GM21529 (cell line): ENCODE measurements around the gene WFDC5.

Experiments used
- ATAC-seq: cut with Tn5 transposase; IDR thresholded peaks from one replicate; pipeline ENCODE4 v1.9.1; 2021; ENCODE audit not compliant: unreplicated experiment

WFDC5 gene

DNA sequence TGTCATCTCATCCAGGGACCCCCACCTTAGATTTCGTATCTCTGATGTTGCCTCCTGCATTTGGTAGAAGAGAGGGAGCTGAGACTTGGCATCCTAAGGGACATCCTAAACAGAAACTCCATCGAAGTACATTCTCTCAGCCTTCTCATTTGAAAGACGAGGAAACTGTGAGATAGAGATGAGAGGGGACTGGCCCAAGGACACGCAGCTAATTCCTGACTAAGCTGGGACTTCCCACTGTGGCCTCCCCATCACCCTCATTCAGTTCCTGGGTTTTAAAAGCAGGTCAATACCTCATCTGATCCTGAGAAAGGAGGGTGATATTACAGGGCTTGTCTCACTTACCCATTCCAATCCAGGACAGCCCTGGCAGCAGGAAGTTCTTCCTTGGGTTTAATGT, 855 bp upstream of the WFDC5 start:
- no peak for ATAC-seq

DNA sequence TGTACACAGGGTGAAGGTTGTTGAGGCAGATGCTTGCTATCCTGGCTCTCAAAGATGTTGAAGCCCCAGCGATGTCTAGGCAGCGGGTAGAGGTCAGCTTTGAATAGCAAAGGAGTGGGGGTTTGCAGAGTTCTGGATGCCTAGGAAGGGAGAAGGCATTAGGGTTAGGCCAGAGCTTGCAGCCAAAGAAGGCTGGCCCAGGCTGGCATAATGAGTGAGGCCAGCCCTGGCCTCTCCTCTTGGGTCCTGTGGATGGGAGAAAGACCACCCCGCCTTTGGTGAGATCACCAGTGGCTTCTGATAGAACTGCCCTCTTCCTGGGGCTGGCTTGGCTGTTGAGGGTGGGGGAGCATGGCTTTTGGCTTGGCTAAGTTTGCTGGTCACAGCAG, 406 bp upstream of the WFDC5 start:
- no peak for ATAC-seq

DNA sequence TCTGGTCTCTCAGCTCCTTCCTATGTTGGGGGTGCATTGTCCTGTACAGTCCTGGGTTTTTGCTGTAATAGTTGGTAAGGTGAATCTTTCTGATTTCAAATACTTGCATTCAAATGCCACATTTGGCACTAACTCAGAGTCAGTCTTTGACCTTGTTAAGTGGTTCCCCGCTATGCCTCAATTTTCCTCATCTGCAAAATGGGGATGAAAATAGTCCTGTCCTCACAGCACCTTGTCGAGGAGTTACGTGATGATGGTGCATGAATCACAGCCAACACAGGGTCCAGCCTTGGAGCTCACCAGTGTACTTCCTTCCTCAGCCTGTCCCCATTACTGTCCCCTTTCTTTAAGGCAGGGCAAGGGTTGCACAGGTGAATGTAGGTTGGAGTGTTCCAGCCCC, 1.1 kb downstream of the WFDC5 start:
- no peak for ATAC-seq

DNA sequence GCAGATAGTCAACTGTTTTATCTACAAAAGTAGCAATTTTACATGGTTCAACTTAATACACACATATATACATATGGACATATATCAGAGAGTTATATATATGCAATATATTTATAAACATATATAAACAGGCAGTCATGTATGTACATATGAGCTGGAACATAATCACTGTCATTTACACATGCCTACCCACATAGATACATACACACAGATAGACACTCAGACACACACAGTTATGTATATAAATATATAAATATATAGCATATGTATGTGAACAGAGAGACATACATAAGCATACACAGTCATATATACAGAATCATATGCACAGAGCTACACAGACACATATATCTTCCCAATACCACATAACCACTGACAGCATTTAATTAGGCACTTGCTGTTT, 2.2 kb downstream of the WFDC5 start:
- ATAC-seq = no peak

DNA sequence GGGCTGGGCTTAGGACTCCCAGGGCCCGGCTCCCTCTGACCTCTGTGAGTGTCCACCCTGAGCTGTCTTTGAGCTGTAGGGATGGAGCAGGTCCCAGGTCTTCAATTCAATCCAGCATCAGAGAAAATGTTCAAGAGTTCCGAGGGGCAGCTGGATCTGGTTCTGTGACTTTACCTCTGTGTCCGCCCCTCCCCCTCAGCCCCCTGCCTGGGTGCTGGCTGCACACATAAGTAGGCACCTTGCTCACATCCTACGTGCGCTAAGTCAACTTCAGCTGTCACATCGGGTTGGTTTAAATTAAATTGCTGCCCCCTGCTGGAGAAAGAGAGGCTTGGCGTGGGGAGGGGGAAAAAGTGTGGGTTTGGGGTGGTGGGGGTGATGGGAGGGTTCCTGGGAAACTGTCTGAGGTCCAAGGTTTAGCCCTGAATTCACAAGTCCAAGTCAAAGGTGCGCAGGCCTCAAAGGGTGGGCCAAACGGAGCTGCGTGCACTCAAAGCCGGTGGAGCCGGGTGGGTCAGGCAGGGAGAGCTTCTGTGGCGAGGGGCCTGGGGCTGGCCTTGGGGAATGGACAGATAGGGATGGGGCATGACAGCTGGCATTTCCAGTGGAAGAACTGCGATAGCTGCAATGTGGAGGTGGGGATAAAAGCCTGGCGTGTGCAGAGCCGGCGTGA, 3.0 kb downstream of the WFDC5 start:
- no peak for ATAC-seq

DNA sequence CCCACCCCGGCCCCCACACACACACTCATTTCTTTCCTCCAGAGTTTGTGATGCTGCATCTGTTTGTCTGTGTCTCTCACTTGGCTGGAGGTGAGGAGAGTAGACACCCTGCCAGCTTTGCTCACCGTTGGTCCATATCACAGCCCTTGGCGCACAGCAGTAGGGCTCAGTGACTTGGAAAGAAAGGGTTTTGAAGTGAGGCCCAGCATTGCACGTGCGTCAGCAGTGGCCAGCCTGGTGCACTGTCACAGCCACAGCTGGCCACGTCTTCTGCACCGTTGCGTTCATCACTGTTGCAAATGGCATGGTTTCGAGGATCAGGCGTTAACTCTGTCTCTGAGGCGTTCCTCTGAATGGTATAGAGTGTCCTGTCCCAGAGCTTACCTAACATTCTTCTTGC, 3.7 kb downstream of the WFDC5 start:
- ATAC-seq = no peak

DNA sequence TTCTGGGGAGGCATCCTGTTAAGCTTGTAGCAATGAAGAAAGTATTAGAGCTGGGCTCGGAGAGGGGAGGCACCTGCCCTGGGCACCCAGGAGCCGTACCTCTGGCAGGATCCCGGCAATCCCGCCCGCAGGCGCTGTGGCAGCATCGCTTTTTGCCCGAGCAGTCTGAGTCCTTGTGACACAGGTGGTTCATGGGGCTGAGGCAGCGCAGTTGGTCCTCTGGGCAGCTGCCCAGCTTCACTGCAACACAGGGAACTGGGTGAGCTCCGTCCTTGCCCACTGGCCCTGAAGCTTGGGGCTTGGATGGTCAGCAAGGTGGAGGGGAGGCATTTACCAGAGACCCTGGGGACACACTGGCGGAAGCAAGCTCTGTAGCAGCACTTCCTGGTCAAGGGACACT, 4.7 kb downstream of the WFDC5 start:
- ATAC-seq = no peak

DNA sequence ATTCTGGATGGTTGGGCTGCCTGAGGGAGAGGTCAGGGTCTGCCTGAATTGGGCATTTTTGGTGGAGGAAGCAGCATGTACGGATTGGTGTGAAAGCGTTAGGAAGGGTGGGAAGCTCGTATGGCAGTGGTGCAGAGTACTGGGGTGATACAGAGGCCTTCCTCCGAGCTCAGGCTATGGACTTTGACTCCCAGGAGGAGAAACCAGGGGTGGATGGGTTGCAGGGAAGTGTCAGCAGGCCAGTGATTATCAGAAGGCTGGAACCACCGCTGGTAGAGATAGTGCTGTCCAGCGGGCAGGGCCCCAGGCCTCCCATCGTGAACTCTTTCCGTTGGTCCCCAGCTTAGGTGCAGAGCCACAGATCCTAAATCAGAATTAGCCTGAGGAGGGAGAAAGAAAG, 5.3 kb downstream of the WFDC5 start:
- ATAC-seq = no peak

DNA sequence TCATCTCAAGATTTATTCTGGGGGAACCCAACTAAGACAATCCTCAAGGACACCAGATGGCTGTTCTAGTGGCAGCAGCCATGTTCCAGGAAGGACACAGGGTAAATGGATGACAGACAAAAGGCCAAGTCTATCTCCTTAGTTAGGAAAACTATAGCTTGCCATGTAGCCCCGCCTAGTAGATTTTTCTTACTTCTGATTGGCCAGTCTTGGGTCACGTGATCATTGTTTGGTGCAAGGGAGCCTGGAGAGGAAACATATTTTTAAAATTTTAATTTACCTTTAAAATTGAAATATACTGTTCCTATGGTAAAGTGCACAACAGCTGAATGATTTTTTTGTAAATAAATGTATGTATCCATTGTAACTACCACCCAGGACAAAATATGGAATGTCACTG, 9.7 kb downstream of the WFDC5 start:
- no peak for ATAC-seq

DNA sequence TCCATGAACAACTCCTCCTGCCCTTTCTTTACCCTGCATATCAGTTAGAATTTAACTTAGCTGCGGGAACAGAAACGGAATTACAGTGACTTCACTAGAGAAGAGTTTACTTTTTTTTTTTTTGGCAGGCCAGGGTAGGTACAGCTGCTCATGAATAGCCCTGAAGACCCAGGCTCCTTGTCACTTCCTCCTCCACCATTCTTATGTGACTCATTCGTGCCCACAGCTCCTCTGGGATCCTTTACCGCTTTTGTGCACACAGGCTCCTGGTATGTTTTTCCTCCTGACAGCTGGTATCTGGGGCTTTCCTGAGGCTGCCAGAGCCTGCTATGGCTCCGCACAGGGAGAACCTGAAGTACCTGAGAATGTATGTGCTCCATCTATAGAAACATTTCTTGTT, 10.2 kb downstream of the WFDC5 start:
- no peak for ATAC-seq

DNA sequence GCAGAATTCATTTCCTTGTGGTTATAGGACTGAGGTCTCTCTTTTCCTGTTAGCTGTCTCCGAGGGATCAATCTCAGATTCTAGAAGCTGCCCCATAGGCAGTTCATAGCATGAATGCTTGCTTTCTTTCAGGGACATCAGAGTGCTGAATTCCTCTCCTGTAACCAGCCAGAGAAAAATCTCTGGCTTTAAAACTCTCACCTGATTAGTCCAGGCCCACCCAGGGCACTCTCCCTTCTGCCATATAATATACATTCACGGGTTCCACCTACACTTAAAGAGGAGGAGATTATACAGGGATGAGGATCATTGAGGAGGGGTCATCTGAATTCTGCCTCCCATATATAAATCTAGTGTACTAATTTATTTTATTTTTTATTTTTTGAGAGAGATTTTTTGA, 11.9 kb downstream of the WFDC5 start:
- ATAC-seq = no peak

DNA sequence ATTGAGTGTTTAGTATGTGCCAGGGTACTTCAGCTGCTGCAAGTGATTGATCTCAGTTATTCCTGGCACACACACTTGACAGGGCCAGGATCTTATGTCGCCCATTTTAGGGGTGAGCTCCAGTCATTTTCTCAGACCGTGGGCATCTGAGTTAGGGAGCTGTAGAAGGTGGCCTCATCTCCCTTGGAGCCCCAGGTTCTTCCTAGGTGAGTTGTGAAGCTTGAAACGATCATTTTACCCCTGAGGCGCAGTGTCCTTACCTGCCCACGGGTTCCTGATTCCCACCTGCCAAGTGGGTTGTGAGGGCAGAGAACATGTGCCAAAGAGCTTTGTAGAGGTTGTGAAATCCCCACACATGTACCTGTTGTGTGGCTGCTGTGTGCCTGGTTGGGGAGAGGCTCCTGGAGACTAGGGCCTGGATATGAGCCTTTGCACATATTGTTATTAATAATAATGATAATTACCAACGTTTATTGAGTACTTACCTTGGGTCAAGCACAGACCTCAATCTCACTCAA, 13.6 kb downstream of the WFDC5 start:
- no peak for ATAC-seq

DNA sequence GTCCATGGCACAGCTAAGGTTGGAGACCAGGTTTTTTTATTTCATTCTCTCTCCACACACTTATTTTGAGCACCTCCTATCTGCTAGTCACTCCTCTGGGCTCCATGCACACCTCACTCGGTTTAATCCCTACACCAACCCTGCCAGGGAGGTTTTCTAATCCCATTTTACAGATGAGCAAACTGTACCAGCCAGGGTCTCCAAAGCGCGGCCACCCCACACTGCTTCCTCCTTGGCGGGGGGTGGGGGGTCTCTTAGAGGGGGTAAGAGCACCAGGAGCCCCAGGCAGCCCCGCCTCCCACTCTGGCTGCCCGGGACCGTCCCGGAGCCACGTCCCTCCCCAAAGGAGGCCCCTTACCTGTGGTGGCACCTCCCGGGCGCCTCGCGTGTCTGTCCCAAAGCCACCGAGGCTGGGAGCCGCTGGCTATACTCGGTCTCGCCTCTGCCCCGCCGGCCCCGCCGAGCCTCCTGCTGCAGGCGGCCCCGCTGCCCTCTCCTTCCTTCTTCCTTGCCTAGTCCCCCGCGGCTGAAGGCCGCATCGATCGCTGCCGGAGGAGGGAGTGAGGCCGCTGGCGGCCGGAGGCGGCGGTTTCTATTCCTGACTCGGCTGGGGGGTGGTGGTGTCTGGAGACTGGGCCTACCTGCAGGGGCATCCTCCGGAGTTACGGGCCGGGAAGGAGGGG, 14.3 kb downstream of the WFDC5 start, which contains the start of gene KCNS1:
KCNS1 (minus strand) TSS at position 565 of the 683 bp plus-strand sequence. CDS start 1,891 bp downstream, outside the sequence.
- no peak for ATAC-seq

DNA sequence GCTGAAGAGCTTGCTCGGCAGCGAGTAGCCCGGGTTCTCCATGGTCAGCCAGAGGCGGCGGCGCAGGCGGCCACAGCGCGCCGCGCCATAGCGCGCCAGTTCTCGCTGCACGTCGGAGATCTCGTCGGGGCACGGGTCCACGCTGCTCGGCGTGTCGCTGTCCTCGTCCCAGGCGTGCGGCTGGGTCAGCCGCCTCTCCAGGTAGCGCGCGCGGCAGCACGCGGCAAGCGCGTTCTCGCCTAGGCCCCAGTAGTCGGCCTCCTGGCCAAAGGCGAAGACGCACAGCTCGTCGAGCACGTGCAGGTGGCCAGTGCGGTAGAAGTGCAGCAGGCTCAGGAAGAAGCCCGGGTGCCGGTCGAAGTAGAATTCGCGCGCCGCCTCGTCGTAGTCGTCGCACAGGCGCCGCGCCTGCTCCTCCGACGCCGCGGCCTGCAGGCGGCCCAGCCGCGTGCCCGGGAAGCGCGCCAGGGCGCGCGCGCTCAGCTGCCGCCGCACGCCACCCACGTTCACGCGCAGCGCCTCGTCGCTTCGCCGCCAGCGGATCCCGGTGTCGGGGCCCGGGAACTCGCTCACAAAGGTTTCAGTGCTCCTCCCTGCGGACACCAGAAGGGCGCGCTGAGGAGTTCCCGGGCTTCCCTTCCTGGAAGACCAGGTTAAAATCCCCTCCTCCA, 16.7 kb downstream of the WFDC5 start:
- ATAC-seq = no peak

DNA sequence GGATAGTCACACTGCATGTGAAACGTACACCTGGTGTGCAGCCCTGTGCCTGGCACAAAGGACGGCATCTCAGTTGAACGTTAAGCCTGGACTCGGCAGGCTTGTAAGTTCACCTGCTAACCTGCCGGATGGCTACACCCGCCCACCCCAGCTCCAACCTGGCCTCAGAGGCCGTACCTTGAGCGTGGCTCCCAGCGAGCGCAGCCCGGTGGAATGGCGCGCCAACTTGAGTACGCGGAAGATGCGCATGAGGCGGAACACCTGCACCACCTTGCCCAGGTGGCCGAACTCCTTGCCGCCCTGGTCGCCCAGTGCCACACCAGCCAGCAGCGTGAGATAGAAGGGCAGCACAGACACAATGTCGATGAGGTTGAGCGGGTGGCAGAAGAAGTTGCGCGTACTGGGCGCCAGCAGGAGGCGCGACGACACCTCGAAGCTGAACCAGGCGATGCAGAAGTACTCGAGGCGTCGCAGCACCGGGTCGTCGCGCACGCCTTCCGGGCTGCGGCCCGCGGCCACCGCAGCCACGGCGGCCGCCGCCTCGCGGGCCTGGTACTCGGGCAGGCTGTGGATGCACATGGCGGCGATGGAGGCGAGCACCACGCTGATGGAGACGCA, 17.4 kb downstream of the WFDC5 start:
- ATAC-seq = no peak

DNA sequence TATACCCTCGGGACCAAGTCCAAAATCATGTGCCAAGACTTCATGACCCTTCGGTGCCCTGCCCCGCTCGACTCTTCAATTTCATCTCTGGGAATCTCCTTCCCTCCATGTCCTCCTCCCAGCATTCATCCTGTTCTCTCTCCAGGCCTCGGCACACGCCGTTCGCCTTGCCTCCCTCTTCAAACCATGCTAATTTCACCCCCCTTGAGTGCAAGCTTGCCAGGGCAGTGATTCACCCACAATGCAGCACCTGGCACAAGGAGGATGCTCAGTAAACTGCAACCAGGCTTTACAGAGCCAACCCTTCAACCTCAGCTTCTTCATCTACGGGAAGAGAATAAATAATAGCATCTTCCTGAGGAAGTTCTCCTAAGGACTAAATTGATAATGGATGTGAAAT, 18.2 kb downstream of the WFDC5 start:
- ATAC-seq = no peak

DNA sequence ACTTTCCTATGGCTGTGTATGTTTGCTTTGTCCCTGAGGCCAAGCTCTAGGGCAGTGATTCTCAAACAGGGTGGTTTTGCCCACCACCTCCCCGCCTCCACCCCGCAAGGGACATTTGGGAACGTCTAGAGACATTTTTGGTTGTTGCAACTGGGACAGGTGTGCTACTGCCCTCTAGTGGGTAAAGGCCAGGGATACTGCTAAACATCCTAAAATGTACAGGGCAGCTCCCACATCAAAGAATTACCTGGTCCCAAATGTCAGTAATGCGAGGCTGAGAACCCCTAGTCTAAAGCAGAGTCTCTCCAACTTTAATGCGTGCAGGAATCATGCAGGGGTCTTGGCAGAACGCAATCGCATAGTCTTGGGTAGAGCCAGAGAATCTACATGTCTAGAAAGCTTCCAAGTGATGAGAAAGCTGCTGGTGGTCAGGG, 19.2 kb downstream of the WFDC5 start:
- no peak for ATAC-seq

DNA sequence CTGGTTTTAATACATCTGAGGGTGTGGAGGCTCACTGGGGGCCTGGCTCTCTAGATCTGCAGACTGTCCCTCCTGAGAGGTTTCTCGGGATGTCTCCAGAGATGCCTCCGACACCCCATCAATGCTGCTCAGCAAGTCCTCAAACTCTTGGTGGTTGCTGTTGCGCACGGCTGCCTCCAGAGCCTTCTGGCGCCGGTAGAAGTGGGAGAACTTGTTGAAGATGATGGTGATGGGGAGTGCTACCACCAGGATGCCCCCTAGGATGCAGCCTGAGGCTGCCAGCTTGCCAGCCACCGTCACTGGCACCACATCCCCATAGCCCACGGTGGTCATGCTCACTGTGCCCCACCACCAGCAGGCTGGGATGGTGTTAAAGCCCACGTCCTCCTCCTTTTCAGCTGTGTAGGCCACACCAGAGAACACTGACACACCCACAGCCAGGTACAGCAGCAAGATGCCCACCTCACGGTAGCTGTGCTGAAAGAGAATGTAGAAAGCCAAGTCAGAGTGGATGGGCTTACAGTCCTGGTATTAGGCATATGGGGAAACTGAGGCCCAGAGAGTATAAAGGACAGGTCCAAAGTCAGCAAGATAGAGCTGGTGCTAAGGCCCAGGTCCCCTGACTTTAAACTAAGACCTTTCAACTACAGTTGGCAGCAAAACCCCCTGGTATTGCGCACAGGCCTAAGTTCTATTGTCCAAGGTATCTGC, 20.0 kb downstream of the WFDC5 start:
- ATAC-seq = no peak

DNA sequence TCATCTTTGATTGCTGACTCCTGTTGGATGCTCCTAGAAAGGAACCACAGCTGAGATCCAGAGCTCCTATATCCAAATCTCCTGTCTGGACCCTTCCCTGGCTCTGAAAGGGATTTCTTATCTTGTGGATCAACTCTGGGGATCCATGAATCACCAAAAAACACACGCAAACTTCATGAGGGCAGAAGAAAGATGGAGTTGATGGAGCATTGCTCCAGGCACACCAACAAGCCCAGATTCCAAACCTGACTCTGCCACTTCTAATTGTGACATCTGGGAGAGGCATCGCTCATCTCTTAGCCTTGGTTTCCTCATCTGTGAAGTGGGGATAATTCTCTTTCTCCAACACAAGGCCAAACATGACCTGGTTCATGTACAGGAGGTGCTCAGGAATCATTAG, 20.8 kb downstream of the WFDC5 start:
- no peak for ATAC-seq

DNA sequence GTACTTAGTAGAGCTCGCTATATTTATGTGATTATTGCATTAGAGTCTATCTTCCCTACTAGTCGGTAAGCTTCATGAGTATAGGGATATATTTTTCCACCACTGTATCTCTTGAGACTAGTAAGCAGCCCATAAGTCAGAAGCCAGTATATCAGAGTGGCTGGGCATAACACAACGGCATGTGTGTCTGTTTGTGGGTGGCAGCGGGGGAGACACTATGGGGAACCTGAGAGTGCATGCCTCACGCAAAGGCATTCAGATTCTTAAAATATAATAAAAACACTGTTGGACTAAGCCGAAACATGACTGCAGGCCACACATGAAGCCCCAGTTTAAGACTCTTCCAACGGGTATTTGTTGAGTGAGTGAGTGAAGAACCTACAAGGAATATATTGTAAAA, 22.1 kb downstream of the WFDC5 start:
- no peak for ATAC-seq

DNA sequence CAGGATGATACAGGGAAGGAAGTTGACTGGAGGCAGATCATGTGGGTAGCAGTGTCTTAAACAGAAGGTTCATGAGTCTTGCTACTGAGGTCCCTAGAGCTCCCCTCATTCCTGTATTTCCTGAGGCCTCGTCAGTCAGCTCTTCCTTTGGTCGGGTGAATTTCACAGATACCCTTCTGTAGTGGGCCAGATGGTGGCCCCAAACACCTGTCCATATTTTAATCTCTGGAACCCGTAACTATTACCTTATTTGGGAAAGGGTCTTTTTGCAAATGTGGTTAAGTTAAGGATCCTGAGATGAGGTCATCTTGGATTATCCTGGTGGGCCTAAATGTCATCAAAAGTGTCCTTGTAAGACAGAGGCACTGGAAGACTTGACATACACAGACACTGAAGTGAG, 23.6 kb downstream of the WFDC5 start:
- ATAC-seq = no peak
